Endodermal cell (in vitro differentiated cells): ENCODE measurements around the gene SMAD7. TPM values are rescaled to one million over a fixed set of nuclear protein-coding genes. Genes with fewer than 3 reads are reported as not detected.

ENCODE experiments used
- DNase-seq: peaks from one replicate; pipeline ENCODE4 v3.0.0-alpha.2; 2017
- H3K27ac ChIP-seq: 2 replicates; pipeline ENCODE4 v1.5.1; 2013; ENCODE audit warnings: mild to moderate bottlenecking, low read depth, low read length, moderate library complexity
- H3K27me3 ChIP-seq: 2 replicates; pipeline ENCODE4 v1.6.1; 2013; ENCODE audit warnings: mild to moderate bottlenecking, low read length, moderate library complexity; ENCODE audit not compliant: insufficient read depth, control insufficient read depth, poor library complexity, severe bottlenecking
- H3K36me3 ChIP-seq: 2 replicates; pipeline ENCODE4 v1.7.0; 2013; ENCODE audit warnings: mild to moderate bottlenecking, low read length, moderate library complexity; ENCODE audit not compliant: control insufficient read depth, insufficient read depth
- H3K4me1 ChIP-seq: one replicate; pipeline ENCODE4 v1.7.0; 2013; ENCODE audit warnings: low read length; ENCODE audit not compliant: control insufficient read depth, insufficient read depth
- H3K4me3 ChIP-seq: 2 replicates; pipeline ENCODE4 v1.5.1; 2013; ENCODE audit warnings: mild to moderate bottlenecking, low read length, moderate library complexity
- H3K9ac ChIP-seq: 2 replicates; pipeline ENCODE4 v1.6.1; 2013; ENCODE audit warnings: mild to moderate bottlenecking, low read length, moderate library complexity; ENCODE audit not compliant: poor library complexity, severe bottlenecking; ENCODE audit errors: extremely low read depth
- H3K9me3 ChIP-seq: 2 replicates; pipeline ENCODE4 v1.6.1; 2013; ENCODE audit warnings: mild to moderate bottlenecking, low read length, moderate library complexity; ENCODE audit not compliant: control insufficient read depth
- H3K27ac Mint-ChIP-seq: 2 replicates; pipeline ENCODE4 v1.8.0; 2020; ENCODE audit warnings: mixed read lengths
- H3K27me3 Mint-ChIP-seq: 2 replicates; pipeline ENCODE4 v1.8.0; 2021; ENCODE audit warnings: mild to moderate bottlenecking, mixed read lengths; ENCODE audit not compliant: insufficient read depth
- H3K36me3 Mint-ChIP-seq: 2 replicates; pipeline ENCODE4 v1.8.0; 2020; ENCODE audit warnings: low read depth, mixed read lengths
- H3K4me1 Mint-ChIP-seq: 2 replicates; pipeline ENCODE4 v1.8.0; 2020; ENCODE audit warnings: mixed read lengths
- H3K4me3 Mint-ChIP-seq: 2 replicates; pipeline ENCODE4 v1.8.0; 2020; ENCODE audit warnings: mild to moderate bottlenecking, moderate library complexity, mixed read lengths
- H3K9me3 Mint-ChIP-seq: 2 replicates; pipeline ENCODE4 v1.8.0; 2020; ENCODE audit warnings: mild to moderate bottlenecking, mixed read lengths
- WGBS, 2 experiments: methylation state at CpG; one replicate each; pipeline versions ENCODE4 v1.1.5 to v1.1.7; 2013; ENCODE audit warnings: missing lambda C conversion rate in 2 of 2, mixed read lengths in 1 of 2; ENCODE audit not compliant: insufficient coverage in 1 of 2, insufficient read length in 1 of 2; 5-methylcytosine and 5-hydroxymethylcytosine counted together
- total RNA-seq, 2 donors: library from RNA; stranded (reverse); fragmentation: NEBNext Ultra II Directional in 1 of 2; extraction: Animal tissue kit (Norgen Biotek cat#: 25700) in 1 of 2; gene quantifications; 2 replicates in 1 of 2; 3 replicates in 1 of 2; pipeline ENCODE4 v1.2.1, GENCODE V29; 2021
- TF ChIP-seq, protein P1 (sequence below): fragments of 200-600 bp; sonication (generic); conservative IDR thresholded peaks from 2 replicates; pipeline ENCODE4 v1.5.0; 2021; ENCODE audit warnings: antibody characterized with exemption, mild to moderate bottlenecking

The SMAD7 gene
- total RNA-seq, 2 donors from 2014 or later, result 52.4 to 67.4 TPM

DNA sequence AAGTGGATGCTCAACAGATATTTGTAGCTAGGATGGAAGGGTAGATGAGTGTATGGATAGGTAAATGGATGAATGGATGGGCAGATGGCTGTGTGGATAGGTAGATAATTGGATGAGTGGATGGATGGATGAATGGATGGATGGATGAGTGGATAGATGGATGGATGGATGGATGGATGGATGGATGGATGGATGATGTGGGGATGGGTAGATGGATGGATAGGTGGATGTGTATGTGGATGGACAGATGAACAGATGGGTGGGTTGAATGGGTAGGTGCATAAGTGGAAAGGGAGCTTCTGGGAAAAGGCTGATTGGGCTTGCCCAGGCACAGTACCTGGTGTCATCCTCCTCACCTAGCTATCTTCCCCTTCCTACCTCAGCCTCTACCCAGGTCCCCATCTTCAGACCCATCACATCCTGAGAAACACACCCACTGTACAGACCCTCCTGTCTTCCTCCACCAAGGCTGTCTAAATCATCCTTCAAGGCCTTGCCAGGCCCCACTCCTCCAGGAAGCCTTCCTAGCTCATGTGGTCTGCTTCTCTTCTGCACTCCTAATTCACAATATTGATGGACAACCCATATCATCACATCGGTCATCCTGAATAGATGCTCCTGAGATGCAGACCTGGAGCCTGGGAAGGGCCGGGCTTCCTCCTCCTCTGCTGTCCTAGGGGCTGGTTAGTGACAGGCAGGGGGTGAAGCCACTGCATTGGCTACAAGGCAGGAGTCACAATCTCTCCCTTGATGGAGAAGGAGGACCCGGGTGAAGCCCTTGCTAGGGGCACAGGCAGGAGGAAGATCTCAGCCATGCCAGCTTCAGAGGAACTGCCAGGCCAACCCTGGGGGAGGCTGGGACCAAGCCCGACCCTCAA is 49.4 kb downstream of the SMAD7 start:
- no peaks in the 10 kb centered on the region for H3K4me1 ChIP-seq
- H3K27ac ChIP-seq, result no peak overlapping the region
- TF ChIP-seq, protein P1, sequence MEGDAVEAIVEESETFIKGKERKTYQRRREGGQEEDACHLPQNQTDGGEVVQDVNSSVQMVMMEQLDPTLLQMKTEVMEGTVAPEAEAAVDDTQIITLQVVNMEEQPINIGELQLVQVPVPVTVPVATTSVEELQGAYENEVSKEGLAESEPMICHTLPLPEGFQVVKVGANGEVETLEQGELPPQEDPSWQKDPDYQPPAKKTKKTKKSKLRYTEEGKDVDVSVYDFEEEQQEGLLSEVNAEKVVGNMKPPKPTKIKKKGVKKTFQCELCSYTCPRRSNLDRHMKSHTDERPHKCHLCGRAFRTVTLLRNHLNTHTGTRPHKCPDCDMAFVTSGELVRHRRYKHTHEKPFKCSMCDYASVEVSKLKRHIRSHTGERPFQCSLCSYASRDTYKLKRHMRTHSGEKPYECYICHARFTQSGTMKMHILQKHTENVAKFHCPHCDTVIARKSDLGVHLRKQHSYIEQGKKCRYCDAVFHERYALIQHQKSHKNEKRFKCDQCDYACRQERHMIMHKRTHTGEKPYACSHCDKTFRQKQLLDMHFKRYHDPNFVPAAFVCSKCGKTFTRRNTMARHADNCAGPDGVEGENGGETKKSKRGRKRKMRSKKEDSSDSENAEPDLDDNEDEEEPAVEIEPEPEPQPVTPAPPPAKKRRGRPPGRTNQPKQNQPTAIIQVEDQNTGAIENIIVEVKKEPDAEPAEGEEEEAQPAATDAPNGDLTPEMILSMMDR, result no peak
- peaks cover 21% of the 10 kb centered on the region for H3K9me3 Mint-ChIP-seq
- H3K27me3 ChIP-seq, result no peaks in the 10 kb centered on the region
- H3K4me3 Mint-ChIP-seq, result no peak overlapping the region
- H3K4me3 ChIP-seq, result no peak overlapping the region
- no peak overlapping the region for H3K27ac Mint-ChIP-seq
- 90% methylated on average over 4 of the region's 4 CpGs for WGBS, 2 experiments
- H3K9ac ChIP-seq, result no peak overlapping the region
- H3K4me1 Mint-ChIP-seq, result no peaks in the 10 kb centered on the region
- peaks cover 5% of the 10 kb centered on the region for H3K36me3 Mint-ChIP-seq
- no peaks in the 10 kb centered on the region for H3K36me3 ChIP-seq
- peaks cover 8% of the 10 kb centered on the region for H3K27me3 Mint-ChIP-seq
- peaks cover 16% of the 10 kb centered on the region for H3K9me3 ChIP-seq
- no peak for DNase-seq

DNA sequence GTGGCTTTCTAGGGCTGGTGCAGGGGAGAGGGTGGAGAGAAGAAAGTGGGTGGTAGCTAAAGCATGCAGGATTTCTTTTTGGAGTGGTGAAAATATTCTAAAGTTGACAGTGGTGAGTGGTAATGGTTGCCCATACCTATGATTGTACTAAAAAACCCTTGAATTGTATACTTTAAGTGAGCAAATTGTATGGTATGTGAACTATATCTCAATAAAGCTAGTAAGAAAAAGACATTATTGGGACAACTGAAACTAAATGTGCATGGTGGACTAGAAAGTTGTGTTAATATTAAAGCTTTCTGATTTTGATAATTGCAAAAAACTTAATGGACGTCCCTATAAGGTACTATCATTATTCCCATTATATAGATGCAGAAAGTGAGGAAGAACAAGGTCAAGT is 50.3 kb downstream of the SMAD7 start:
- Histone ChIP-seq H3K9ac (no peak overlapping the region), H3K9me3 (peaks cover 16% of the 10 kb centered on the region), H3K4me1 (no peaks in the 10 kb centered on the region), H3K27me3 (no peaks in the 10 kb centered on the region), H3K36me3 (no peaks in the 10 kb centered on the region), H3K27ac (no peak overlapping the region), H3K4me3 (no peak overlapping the region)
- Mint-ChIP-seq H3K4me1 (no peaks in the 10 kb centered on the region), H3K36me3 (peaks cover 5% of the 10 kb centered on the region), H3K9me3 (peaks cover 21% of the 10 kb centered on the region), H3K27ac (no peak overlapping the region), H3K27me3 (peaks cover 8% of the 10 kb centered on the region), H3K4me3 (no peak overlapping the region)
- DNase-seq, result no peak
- TF ChIP-seq, protein P1, result no peak
- 80% methylated on average over 1 of the region's 1 CpG; no CpG with 5 or more reads in 1 of the 2 experiments for WGBS, 2 experiments

DNA sequence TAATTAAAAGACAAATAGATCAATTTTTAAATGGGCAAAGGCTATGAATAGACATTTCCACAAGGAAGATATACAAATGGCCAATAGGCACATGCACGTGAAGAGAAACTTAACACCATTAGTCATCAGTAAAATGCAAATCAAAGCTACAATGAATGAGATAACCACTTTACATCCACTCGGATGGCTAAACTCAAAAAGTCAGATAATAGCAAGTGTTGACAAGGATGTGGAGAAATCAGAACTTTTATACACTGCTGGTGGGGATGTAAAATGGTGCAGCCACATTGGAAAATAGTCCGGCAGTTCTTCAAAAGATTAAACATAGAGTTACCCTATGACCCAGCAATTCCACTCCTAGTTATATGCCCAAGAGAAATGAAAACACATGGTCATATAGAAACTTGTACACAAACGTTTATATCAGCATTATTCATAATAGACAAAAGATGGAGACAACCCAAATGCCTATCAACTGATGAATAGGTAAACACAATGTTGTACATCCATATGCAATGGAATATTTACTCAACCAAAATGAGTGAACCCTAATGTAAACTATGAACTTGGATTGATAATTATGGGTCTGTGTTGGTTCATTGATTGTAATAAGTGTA is 51.1 kb downstream of the SMAD7 start:
- H3K4me3 Mint-ChIP-seq, result no peak overlapping the region
- Histone ChIP-seq H3K9ac (no peak overlapping the region), H3K27ac (no peak overlapping the region), H3K4me1 (no peaks in the 10 kb centered on the region), H3K27me3 (no peaks in the 10 kb centered on the region), H3K9me3 (peaks cover 10% of the 10 kb centered on the region), H3K36me3 (no peaks in the 10 kb centered on the region), H3K4me3 (no peak overlapping the region)
- WGBS, 2 experiments, result 89 to 100% methylated on average over 1 to 4 of the region's 4 CpGs
- H3K27me3 Mint-ChIP-seq, result peaks cover 3% of the 10 kb centered on the region
- no peak for DNase-seq
- peaks cover 16% of the 10 kb centered on the region for H3K9me3 Mint-ChIP-seq
- no peaks in the 10 kb centered on the region for H3K4me1 Mint-ChIP-seq
- TF ChIP-seq, protein P1, result no peak
- H3K27ac Mint-ChIP-seq, result no peak overlapping the region
- H3K36me3 Mint-ChIP-seq, result peaks cover 5% of the 10 kb centered on the region
